ENCODE results near the gene CHP2.

CHP2 gene

GRCh38 chr16:23755484-23755809, 621 bp downstream of the CHP2 start:
- no peaks in the 10 kb centered on the region for H3K9me3 ChIP-seq (ENCODE audit: control insufficient read depth, low read length)
- no peak overlapping the region for H3K18ac ChIP-seq (ENCODE audit: low read depth in 1 of 2, low read length in 2 of 2)
- H3K27ac ChIP-seq (ENCODE audit: low read length, poor library complexity, severe bottlenecking) = no peak overlapping the region
- H3K23ac ChIP-seq (ENCODE audit: low read length in 2 of 2) = no peak overlapping the region
- peak overlapping the region; percentile 11 for H4K91ac ChIP-seq (ENCODE audit: low read length)
- H3K79me1 ChIP-seq (replicated peaks; ENCODE audit: low read length, poor library complexity, severe bottlenecking) = no peaks in the 10 kb centered on the region
- 75% methylated on average over 15 of the region's 15 CpGs for WGBS
- DNase-seq = no peak
- H3K4me2 ChIP-seq (ENCODE audit: low read length, poor library complexity, severe bottlenecking) = no peak overlapping the region
- no peak overlapping the region for H3K4ac ChIP-seq (ENCODE audit: low read depth in 1 of 2, low read length in 2 of 2)
- H3K4me3 ChIP-seq (ENCODE audit: insufficient read depth in 1 of 2, low read depth in 1 of 2, low read length in 2 of 2) = no peak overlapping the region
- no peak overlapping the region for H2BK15ac ChIP-seq (ENCODE audit: low read depth, poor library complexity, severe bottlenecking)
- no peak overlapping the region for H2BK120ac ChIP-seq (ENCODE audit: low read depth, low read length)
- H3K27me3 ChIP-seq (ENCODE audit: control insufficient read depth in 1 of 2, insufficient read depth in 1 of 2, low read length in 2 of 2) = peaks cover 44 to 56% of the 10 kb centered on the region in 2 experiments
- no peak overlapping the region for H2AFZ ChIP-seq (ENCODE audit: low read depth, low read length)
- peaks cover 7% of the 10 kb centered on the region for H3K4me1 ChIP-seq (ENCODE audit: control insufficient read depth, insufficient read depth, low read depth, low read length)
- no peak overlapping the region for H3K14ac ChIP-seq (ENCODE audit: low read length in 2 of 2)
- no peak overlapping the region for H2BK5ac ChIP-seq (ENCODE audit: low read depth, low read length, poor library complexity, severe bottlenecking)
- H2AK5ac ChIP-seq (ENCODE audit: low read length, severe bottlenecking) = no peak overlapping the region
- H4K8ac ChIP-seq (ENCODE audit: low read length) = no peak overlapping the region
- H2BK12ac ChIP-seq (ENCODE audit: low read length in 2 of 2) = no peak overlapping the region
- no peak overlapping the region for H3K9ac ChIP-seq (ENCODE audit: low read length)
- H3K36me3 ChIP-seq (ENCODE audit: control insufficient read depth in 1 of 2, insufficient read depth in 2 of 2, low read depth in 1 of 2, low read length in 2 of 2) = peaks cover 0 to 4% of the 10 kb centered on the region in 2 experiments

GRCh38 chr16:23757116-23757515, 2.3 kb downstream of the CHP2 start:
- Histone ChIP-seq H3K4me1 (ENCODE audit: control insufficient read depth, insufficient read depth, low read depth, low read length) (peaks cover 7% of the 10 kb centered on the region), H3K4me2 (ENCODE audit: low read length, poor library complexity, severe bottlenecking) (no peak overlapping the region), H2BK15ac (ENCODE audit: low read depth, poor library complexity, severe bottlenecking) (no peak overlapping the region), H3K4me3 (ENCODE audit: insufficient read depth in 1 of 2, low read depth in 1 of 2, low read length in 2 of 2) (no peak overlapping the region), H3K4ac (ENCODE audit: low read depth in 1 of 2, low read length in 2 of 2) (no peak overlapping the region), H3K27ac (ENCODE audit: low read length, poor library complexity, severe bottlenecking) (no peak overlapping the region), H3K23ac (ENCODE audit: low read length in 2 of 2) (no peak overlapping the region), H3K9ac (ENCODE audit: low read length) (no peak overlapping the region), H2BK5ac (ENCODE audit: low read depth, low read length, poor library complexity, severe bottlenecking) (no peak overlapping the region), H4K91ac (ENCODE audit: low read length) (no peak overlapping the region), H2AFZ (ENCODE audit: low read depth, low read length) (no peak overlapping the region), H4K8ac (ENCODE audit: low read length) (no peak overlapping the region), H3K79me1 (replicated peaks; ENCODE audit: low read length, poor library complexity, severe bottlenecking) (no peaks in the 10 kb centered on the region), H2BK120ac (ENCODE audit: low read depth, low read length) (no peak overlapping the region), H3K14ac (ENCODE audit: low read length in 2 of 2) (no peak overlapping the region), H2AK5ac (ENCODE audit: low read length, severe bottlenecking) (no peak overlapping the region), H3K36me3 (ENCODE audit: control insufficient read depth in 1 of 2, insufficient read depth in 2 of 2, low read depth in 1 of 2, low read length in 2 of 2) (peaks cover 0 to 4% of the 10 kb centered on the region in 2 experiments), H3K18ac (ENCODE audit: low read depth in 1 of 2, low read length in 2 of 2) (no peak overlapping the region), H3K9me3 (ENCODE audit: control insufficient read depth, low read length) (no peaks in the 10 kb centered on the region), H2BK12ac (ENCODE audit: low read length in 2 of 2) (no peak overlapping the region), H3K27me3 (ENCODE audit: control insufficient read depth in 1 of 2, insufficient read depth in 1 of 2, low read length in 2 of 2) (peaks cover 44 to 56% of the 10 kb centered on the region in 2 experiments)
- no peak for DNase-seq
- WGBS = 75% methylated on average over 8 of the region's 9 CpGs

- no peak overlapping the region for H3K4me3 ChIP-seq (ENCODE audit: insufficient read depth in 1 of 2, low read depth in 1 of 2, low read length in 2 of 2)
- WGBS = 62% methylated on average over 6 of the region's 6 CpGs
These were observed 3.3 kb downstream of the CHP2 start for GRCh38 chr16:23757937-23758619.

GRCh38 chr16:23765933-23766332, 11.1 kb downstream of the CHP2 start:
- H4K8ac ChIP-seq (ENCODE audit: low read length) = no peak overlapping the region
- H3K9me3 ChIP-seq (ENCODE audit: control insufficient read depth, low read length) = peaks cover 3% of the 10 kb centered on the region
- H3K4me3 ChIP-seq (ENCODE audit: insufficient read depth in 1 of 2, low read depth in 1 of 2, low read length in 2 of 2) = no peak overlapping the region
- H3K27ac ChIP-seq (ENCODE audit: low read length, poor library complexity, severe bottlenecking) = no peak overlapping the region
- no peaks in the 10 kb centered on the region for H3K79me1 ChIP-seq (replicated peaks; ENCODE audit: low read length, poor library complexity, severe bottlenecking)
- no peak overlapping the region for H4K91ac ChIP-seq (ENCODE audit: low read length)
- H3K4ac ChIP-seq (ENCODE audit: low read depth in 1 of 2, low read length in 2 of 2) = no peak overlapping the region
- no peak overlapping the region for H3K14ac ChIP-seq (ENCODE audit: low read length in 2 of 2)
- H3K9ac ChIP-seq (ENCODE audit: low read length) = no peak overlapping the region
- H2BK12ac ChIP-seq (ENCODE audit: low read length in 2 of 2) = no peak overlapping the region
- H3K36me3 ChIP-seq (ENCODE audit: control insufficient read depth in 1 of 2, insufficient read depth in 2 of 2, low read depth in 1 of 2, low read length in 2 of 2) = no peaks in the 10 kb centered on the region
- no peak overlapping the region for H3K23ac ChIP-seq (ENCODE audit: low read length in 2 of 2)
- H3K18ac ChIP-seq (ENCODE audit: low read depth in 1 of 2, low read length in 2 of 2) = no peak overlapping the region
- no peak overlapping the region for H2BK120ac ChIP-seq (ENCODE audit: low read depth, low read length)
- H3K27me3 ChIP-seq (ENCODE audit: control insufficient read depth in 1 of 2, insufficient read depth in 1 of 2, low read length in 2 of 2) = no peaks in the 10 kb centered on the region
- no peak for DNase-seq
- H3K4me1 ChIP-seq (ENCODE audit: control insufficient read depth, insufficient read depth, low read depth, low read length) = no peaks in the 10 kb centered on the region
- no peak overlapping the region for H3K4me2 ChIP-seq (ENCODE audit: low read length, poor library complexity, severe bottlenecking)
- no peak overlapping the region for H2AFZ ChIP-seq (ENCODE audit: low read depth, low read length)
- H2BK5ac ChIP-seq (ENCODE audit: low read depth, low read length, poor library complexity, severe bottlenecking) = no peak overlapping the region
- H2BK15ac ChIP-seq (ENCODE audit: low read depth, poor library complexity, severe bottlenecking) = no peak overlapping the region
- no peak overlapping the region for H2AK5ac ChIP-seq (ENCODE audit: low read length, severe bottlenecking)

More at GRCh38 chr16:23757937-23758619, 3.3 kb downstream of the CHP2 start:
- Histone ChIP-seq H2BK12ac (ENCODE audit: low read length in 2 of 2) (no peak overlapping the region), H3K4me1 (ENCODE audit: control insufficient read depth, insufficient read depth, low read depth, low read length) (peaks cover 7% of the 10 kb centered on the region), H3K36me3 (ENCODE audit: control insufficient read depth in 1 of 2, insufficient read depth in 2 of 2, low read depth in 1 of 2, low read length in 2 of 2) (peaks cover 0 to 4% of the 10 kb centered on the region in 2 experiments), H3K14ac (ENCODE audit: low read length in 2 of 2) (no peak overlapping the region), H3K9me3 (ENCODE audit: control insufficient read depth, low read length) (no peaks in the 10 kb centered on the region), H2BK5ac (ENCODE audit: low read depth, low read length, poor library complexity, severe bottlenecking) (no peak overlapping the region), H3K18ac (ENCODE audit: low read depth in 1 of 2, low read length in 2 of 2) (no peak overlapping the region), H2BK15ac (ENCODE audit: low read depth, poor library complexity, severe bottlenecking) (no peak overlapping the region), H3K23ac (ENCODE audit: low read length in 2 of 2) (no peak overlapping the region), H2AFZ (ENCODE audit: low read depth, low read length) (no peak overlapping the region), H3K4ac (ENCODE audit: low read depth in 1 of 2, low read length in 2 of 2) (no peak overlapping the region), H3K27me3 (ENCODE audit: control insufficient read depth in 1 of 2, insufficient read depth in 1 of 2, low read length in 2 of 2) (peaks cover 40 to 49% of the 10 kb centered on the region in 2 experiments), H3K79me1 (replicated peaks; ENCODE audit: low read length, poor library complexity, severe bottlenecking) (no peaks in the 10 kb centered on the region), H3K4me2 (ENCODE audit: low read length, poor library complexity, severe bottlenecking) (no peak overlapping the region), H3K9ac (ENCODE audit: low read length) (no peak overlapping the region), H2AK5ac (ENCODE audit: low read length, severe bottlenecking) (no peak overlapping the region), H4K91ac (ENCODE audit: low read length) (no peak overlapping the region), H3K27ac (ENCODE audit: low read length, poor library complexity, severe bottlenecking) (no peak overlapping the region), H2BK120ac (ENCODE audit: low read depth, low read length) (no peak overlapping the region), H4K8ac (ENCODE audit: low read length) (no peak overlapping the region)
- no peak for DNase-seq

Data from mesenchymal stem cell (in vitro differentiated cells and primary cell).